Measurements from ENCODE around the gene FAF2.
"Not testable (repeated sequence)": the region's sequence is repeated elsewhere in the genome, so short reads cannot be mapped to it uniquely, and the experiment has no call there.

The FAF2 gene, protein sequence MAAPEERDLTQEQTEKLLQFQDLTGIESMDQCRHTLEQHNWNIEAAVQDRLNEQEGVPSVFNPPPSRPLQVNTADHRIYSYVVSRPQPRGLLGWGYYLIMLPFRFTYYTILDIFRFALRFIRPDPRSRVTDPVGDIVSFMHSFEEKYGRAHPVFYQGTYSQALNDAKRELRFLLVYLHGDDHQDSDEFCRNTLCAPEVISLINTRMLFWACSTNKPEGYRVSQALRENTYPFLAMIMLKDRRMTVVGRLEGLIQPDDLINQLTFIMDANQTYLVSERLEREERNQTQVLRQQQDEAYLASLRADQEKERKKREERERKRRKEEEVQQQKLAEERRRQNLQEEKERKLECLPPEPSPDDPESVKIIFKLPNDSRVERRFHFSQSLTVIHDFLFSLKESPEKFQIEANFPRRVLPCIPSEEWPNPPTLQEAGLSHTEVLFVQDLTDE

DNA sequence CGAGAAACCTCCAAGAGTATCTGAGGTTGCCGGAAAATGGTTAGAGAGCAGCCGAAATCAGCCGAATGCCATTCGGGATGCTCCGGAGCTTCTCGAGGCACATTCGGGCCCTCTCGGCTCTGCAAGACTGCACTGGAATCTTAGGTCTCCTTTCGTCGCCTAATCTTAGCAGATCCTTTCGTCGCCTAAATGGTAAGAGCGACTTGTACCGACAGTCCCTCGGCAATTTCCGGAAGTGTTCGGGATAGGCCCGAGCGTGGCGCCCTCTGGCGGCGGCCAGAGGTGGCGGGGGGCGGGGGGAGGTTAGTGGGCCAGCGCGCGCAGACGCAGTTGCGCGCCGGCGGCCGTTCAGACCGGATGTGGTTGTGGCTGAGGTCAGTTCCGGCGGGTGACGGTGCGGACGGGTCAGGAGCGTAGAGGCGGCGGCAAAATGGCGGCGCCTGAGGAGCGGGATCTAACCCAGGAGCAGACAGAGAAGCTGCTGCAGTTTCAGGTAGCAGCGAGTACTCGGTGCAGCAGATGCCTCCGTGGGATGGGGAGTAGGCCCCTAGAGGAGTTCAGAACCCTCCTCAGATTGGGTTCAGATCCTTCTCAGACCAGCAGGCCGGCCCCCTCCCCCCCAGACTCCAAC lies at the start of gene FAF2:
TSS of gene FAF2 (plus strand) at position 408 of the 631 bp plus-strand sequence. CDS start at position 431, 23 bp downstream.
- peak; percentile 99 for DNase-seq (ENCODE audit: low read depth)

DNA sequence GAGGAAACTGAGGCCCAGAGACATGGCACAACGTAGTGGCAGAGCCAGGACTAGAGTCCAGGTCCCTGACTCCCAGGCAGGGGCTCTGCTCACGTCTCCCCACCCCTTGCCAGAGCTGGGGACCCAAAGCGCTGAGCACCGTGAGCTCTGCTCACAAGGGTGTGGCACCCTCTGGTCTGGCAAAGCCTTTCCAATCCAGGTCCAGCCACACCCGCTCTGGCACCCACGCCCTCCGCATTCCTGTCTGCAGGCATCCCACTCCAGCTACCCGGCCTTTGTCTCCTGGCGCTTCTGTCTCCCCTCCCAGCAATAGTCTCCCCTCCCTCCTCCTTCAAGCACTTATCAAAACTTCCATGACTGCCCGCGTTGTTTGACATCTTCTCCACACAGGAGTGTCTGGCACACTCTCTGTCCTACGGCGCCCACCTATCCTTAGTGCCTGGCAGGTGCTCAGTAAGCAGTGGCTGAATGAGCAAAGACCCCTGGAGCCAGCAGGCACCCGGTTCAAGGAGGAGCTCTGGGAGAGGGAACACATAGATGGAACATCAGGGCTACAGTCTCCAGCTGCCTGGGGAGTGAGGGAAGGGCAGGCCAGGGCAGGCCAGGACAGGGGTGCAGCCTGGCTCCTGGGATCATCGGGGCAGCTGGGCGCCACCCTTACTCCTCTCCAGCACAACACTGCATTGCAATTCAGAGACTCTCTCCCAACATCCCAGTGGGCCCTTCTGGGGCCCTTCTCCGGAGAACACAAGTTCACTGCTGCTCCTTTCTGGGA lies 47.6 kb upstream of the FAF2 start:
- no peak for DNase-seq (ENCODE audit: low read depth)

DNA sequence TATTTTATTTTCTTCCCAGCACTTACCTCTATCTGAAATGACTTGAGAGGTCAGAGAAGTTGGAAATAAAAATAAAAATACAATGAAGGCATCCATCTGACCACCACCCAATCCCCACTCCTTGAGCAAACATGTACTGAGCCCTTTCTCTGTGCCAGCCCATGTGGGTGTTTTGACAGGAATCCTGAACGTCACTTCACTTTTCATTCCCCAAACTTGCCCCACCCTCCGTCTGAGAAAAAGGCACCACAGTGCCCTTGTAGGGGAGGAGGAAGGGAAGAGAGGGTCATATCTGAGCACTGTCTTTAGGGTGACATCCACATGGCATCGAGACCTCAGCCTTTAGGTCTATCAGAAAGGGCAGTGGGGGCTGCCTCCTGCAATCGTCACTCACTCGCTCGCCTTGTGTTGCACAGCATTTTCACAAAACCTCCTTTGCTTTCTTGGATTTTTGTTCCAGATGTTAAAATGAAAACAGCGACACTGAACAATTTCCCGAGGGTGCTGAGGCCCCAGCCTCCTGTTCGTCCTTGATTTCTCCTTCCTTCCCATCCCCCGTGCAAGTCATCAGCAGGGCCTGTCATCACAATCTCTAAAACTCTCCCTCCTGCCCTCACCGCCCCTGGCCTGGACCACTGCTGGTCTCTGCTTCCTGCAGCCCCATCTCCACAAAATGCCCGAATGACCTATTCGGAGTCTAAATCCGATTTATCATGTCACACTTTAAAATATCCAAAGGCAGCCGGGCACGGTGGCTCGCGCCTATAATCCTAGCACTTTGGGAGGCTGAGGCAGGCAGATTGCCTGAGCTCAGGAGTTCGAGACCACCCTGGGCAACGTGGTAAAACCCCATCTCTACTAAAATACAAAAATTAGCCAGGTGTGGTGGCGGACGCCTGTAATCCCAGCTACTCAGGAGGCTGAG lies 46.6 kb upstream of the FAF2 start:
- DNase-seq (ENCODE audit: low read depth), result no peak

DNA sequence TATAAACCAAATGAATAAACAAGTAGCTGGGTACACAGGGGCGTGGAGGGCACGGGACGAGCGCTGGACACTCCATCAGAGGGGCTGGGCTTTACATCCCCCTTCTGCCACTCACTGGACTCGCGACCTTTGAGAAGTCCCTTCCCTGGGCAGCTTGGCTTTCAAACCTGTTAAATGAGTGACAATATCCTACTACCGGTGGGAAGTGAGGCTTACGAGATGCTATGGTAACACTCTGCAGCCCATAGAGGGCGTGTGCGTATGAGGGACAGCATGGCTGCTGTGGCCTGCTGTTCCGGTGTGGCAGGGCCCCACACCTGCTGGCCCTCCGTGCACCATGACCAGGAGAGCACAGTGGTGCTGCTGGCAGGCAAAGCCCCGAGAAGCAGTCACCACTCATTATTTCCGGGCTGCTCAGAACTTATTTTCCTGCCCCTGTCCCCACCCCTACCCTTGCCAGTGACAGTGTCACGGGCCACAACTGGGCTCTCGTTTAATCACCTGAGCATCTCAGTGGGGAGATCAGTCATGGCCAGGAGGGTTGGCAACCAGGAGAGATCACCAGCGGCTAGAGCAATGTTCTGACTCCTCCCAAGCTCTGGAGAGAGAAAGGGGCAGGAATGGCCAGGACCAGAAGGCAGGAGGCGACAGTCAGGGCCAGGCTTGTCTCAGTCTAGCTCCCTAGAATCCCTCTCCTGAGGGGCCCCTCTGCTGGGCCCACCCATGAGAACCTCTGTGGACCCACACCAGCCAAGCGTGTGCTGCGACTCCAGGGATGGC lies 42.3 kb upstream of the FAF2 start:
- no peak for DNase-seq (ENCODE audit: low read depth)

DNA sequence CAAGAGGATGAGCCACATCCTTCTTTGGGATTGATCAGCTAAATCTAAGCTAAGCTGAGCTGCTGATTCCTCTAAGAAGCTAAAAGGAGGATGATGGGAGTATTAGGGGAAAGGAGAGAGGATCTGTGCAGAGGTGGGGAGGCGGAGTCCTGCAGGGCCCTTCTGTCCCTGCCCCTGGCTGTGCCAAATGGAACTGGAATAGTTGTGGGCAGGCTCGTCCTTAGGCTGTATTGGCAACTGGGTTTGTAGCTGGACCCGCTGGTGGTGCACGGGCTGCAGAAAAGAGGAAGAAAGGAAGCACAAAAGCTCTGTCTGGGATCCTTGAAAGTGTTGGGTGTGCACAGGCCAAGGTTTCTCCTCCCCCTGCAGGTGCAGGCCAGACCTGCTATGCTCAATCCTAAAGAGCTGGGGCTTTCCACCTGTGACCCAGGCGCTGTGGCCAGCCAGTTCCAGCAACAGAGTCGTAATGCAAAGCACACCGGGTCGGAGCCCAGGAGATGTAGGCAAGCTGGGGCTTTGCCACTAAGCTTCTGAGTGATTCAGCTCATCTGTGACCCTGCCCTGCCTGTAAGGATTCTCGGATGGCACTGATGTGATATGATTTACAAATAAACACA lies 41.6 kb upstream of the FAF2 start:
- no peak for DNase-seq (ENCODE audit: low read depth)

DNA sequence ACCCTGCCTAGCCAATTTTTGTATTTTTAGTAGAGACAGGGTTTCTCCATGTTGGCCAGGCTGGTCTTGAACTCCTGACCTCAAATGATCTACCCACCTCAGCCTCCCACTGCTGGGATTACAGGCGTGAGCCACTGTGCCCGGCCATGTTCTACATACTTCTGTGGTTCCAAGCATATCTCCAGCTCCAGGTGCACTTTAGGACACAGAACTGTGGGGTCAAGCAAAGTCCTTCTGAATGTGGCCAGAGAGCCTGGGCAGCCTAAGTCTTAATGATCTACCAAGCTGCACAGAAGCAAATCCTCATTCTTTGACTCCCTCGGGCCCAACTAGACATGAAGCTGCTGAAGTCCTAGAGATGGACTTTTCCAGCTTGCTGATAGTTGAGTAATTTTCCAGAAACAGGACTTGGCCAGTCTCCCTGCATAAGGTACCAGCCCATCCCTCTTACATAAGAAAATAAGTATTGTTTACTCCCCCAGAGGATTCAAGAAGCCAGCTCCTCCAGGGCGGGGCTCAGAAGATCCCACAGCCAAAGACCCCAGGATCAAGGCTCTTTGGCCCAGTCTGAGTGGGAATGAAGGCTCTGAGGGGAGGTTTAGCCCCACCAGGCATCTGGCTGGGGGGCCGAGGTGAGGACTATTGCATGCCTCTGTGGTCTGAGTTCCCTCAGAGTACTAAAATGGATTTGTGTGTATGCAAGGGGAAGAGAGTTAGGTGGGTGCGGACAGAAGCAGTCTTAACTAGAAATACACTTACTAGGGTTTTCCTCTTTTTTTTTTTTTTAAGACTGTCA lies 40.5 kb upstream of the FAF2 start:
- no peak for DNase-seq (ENCODE audit: low read depth)

DNA sequence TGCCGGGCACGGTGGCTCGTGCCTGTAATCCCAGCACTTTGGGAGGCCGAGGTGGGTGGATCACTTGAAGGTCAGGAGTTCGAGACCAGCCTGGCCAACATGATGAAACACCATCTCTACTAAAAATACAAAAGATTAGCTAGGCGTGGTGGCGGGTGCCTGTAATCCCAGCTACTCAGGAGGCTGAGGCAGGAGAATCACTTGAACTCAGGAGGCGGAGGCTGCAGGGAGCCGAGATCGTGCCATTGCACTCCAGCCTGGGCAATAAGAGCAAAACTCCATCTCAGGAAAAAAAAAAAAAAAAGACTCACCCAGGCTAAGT lies 40.0 kb upstream of the FAF2 start:
- DNase-seq (ENCODE audit: low read depth), result not testable (repeated sequence)

DNA sequence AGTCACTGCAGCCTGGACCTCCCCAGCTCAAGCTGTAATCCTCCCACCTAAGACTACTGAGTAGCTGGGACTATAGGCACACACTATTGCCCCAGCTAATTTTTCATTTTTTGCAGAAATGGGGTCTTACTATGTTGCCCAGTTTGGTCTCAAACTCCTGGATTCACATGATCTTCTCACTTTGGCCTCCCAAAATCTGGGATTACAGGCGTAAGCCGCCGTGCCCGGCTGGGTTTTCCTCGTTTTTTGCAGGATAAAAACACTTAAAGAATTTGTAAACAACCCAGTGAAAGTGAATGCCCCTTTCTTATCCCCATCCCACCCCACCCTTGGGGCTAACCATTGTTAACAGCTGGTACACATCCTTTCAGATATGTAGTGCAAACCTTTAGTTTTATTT lies 39.6 kb upstream of the FAF2 start:
- no peak for DNase-seq (ENCODE audit: low read depth)

DNA sequence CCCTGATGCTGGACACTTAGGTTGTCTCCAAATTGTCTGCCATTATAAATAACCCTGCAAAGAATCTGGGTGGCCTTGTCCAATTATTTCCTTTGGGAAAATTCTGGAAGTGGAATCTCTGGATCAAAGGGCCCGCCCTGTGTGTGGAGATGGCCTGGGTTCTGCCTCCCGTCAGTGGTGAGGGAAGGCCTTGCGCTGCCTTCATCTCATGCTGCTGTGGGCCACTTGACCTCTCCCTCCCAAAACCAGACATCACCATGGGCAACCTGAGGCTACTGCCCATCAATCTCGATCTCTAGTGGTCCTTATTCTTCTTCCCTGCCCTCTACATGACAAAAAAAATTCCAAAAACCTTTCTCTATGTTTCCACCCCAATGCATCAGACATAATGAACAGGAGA lies 38.4 kb upstream of the FAF2 start:
- DNase-seq (ENCODE audit: low read depth), result no peak

DNA sequence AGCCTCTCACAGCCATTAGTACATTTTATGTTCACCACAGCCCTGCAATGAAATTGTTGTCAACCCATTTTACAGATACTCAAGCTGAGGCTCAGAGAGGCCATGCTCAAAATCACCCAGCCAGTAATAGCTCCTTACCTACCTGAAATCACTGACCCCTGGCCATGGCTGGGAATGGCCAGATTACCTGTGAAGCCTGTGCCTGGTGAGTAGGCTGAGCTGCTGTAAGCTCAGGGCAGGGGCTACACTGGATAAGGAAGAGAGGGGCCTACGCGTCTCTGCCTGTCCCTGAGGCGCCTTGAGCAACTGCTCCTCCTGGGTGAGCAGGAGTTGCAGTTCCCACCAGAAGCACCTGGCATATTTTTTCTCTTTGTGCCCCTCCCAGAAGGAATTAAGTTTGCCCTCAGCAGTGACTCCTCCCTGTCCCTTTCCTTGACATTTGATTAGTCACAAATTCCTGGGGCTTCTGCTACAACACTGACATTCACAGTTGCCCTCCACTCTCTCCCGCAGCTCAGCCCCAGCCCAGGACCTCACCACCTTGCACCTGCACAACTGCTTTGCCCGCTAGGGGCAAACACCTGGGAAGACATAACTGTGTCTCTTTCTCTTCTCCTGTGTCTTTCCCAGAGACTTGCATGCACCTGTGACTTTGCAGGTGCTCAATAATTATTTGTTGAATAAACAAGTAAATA lies 37.6 kb upstream of the FAF2 start:
- no peak for DNase-seq (ENCODE audit: low read depth)

DNA sequence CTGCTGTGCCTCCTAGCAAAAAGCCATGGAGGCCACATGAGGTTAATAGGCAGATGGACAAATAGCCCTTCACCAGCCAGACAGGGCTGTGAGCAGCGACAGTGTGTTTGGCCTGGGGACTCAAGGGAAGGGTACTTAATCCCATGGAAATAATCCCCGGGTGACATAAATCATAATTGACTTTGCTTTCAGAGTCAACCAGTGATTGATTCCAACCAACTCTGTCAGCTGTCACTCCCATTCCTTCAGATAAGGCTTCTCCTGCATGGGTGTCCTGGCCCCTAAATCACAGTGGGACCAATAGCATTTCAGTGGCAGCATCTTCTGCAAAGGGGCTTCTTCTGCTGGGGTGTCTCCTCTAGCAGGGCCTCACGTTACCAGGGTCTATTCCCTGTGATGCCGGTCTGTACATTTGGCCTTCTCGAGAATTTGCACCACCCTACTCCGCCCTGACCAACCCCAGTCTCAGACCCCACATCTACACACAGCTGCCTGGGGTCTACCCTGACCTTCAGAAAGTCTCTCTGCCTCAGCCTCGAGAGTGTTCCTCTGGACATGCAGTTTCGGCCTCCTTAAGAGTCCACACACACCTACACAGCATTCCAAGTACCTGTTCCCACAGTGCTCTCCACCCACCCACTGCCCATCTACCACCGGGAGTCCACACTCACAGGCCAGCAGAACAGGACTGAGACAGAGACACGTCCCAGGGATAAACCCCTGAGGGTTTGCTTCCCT lies 35.5 kb upstream of the FAF2 start:
- no peak for DNase-seq (ENCODE audit: low read depth)

DNA sequence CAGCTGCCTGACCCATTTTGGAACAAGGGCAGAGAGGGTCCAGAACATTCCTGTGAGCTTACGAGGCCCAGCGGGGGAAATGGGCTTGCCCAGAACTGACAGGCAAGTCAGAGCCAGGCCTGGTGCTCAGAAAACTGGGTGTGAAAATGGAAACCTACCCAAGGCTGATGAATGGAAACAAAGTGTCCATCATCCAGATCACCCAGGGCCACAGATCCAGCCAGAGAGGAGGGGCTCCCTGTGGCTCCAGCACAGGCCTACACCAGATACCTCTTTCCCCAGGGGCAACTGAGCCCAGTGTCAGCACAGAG lies 35.0 kb upstream of the FAF2 start:
- peak; percentile 84 for DNase-seq (ENCODE audit: low read depth)

DNA sequence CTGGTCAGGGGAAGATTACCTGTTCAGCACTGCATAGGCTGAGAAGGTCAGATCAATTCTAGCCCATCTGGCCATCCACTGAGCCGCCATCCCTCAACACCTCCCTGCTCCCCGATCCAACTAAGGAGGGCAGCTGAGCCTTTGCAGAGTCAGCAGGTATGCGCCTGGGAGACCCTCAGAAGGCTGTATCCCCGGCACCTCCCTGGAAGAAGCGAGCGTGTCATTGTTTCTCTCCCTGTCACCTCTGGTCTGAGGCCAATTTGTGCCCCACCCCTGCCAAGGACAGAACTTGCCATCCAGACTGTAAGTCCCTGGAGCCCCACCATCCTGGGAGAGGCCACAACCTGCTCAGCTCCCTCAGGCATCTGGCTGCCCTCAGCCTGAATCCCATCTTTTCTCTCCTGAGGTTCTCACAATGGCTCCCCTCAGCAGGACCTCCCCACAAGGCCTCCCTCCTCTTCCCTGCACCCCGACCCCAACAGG lies 34.4 kb upstream of the FAF2 start:
- no peak for DNase-seq (ENCODE audit: low read depth)

DNA sequence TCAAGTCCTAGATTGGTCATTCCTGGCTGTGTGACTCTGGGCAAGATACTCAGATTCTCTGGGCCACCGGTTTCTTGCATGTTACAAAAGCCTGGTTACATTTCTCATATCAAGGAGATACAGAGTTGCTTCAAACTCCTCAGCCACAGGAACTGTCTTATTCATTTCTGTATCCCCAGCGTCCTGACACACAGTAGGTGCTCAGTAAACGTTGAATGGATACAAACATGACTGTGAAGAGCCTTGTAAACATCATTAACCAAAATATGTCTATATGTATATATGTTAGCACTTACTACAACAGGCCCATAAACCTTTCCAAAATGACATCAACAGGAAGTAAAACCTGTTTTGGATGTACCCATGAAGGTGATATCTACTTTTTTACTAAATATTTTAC lies 33.5 kb upstream of the FAF2 start:
- DNase-seq (ENCODE audit: low read depth), result no peak

DNA sequence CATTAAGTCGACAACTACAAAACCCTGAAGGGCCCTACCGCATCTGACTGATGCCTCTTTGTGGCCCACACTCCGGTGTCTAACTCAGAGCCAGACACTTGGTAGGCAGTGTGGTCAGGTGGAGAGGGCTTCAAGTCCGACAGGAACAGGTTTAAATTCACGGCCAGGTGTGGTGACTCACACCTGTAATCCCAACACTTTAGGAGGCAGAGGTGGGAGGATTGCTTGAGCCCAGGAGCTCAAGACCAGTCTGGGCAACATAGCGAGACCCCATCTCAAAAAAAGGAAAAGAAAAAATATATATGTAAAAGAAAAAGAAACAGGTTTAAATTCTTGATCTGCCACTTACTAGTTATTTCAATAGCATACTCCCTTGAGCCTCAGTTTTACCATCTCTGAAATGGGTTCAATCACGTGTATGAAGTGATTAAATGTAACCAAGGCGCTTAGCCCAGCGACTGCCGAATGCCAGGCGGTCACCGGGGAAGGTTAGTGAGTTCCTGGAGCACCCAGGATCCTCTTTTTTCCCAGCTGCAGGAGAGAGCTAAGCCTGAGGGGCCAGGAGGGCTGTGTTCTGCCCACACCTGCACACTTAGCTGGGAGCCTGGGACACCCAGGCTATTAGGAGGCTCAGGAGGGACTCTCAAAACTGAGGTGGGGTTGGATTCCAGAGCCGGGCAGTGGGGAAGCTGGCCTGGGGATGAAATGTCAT lies 32.8 kb upstream of the FAF2 start:
- no peak for DNase-seq (ENCODE audit: low read depth)

DNA sequence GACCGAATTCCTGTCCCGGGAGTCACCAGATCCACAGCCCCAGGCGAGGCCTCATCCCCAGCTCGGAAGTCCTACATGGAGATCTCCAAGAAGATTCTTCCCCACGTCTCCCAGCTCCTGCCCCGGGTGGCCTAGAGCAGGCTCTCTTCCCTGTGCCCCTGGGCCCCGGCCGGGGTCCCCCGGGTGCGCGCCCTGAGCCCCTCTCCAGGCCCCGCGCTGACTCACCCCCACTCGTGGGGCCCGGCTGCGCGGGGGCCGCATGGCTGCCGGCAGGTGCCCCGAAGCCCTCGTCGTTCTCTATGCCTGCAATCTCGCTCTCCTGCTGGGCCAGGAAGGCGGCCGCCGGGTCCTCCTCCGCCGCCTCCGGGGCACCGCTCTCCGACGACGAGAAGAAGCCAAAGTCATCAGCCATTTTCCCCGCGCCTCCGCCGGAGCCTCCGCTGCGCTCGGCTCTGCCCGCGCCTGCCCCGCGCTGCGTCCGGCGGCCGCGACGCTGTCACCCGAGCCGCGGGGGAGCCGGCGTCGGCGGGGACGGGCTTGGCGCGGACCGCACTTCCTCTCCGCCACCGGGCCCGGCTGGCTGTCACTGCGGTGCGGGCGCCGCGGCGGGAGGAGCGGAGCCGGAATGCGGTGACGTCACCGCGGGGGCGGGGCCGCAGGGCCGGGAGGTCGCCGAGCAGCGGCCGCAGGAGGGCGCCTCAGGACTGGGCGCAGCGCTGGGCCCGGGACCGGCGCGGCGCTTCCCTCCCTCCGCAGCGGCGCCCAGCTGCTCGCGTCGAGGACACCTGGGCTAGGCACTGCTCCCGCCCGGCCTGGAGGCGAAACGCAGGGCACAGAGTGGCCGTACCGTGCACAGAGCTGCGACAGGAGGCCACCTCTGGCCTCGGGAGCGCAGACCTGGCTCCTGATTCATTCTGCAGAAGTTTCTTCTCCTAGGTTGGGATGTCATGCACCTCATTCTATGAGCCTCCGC lies 31.9 kb upstream of the FAF2 start, which contains the start of gene CLTB:
TSS of gene CLTB (minus strand) at position 588 of the 973 bp plus-strand sequence. CDS start at position 412, 176 bp downstream.
- DNase-seq (ENCODE audit: low read depth), result peak; percentile 90

Measured in EH (cell line).